T1000 (cell line): ENCODE data around the gene CNOT3.
"Not testable (repeated sequence)": the region's sequence is repeated elsewhere in the genome, so short reads cannot be mapped to it uniquely, and the experiment has no call there.

Source experiments
- DNase-seq: peaks from one replicate; lab custom pipeline; 2025; ENCODE audit warnings: mixed read lengths; lab: John Stamatoyannopoulos, UW

CNOT3 gene

DNA sequence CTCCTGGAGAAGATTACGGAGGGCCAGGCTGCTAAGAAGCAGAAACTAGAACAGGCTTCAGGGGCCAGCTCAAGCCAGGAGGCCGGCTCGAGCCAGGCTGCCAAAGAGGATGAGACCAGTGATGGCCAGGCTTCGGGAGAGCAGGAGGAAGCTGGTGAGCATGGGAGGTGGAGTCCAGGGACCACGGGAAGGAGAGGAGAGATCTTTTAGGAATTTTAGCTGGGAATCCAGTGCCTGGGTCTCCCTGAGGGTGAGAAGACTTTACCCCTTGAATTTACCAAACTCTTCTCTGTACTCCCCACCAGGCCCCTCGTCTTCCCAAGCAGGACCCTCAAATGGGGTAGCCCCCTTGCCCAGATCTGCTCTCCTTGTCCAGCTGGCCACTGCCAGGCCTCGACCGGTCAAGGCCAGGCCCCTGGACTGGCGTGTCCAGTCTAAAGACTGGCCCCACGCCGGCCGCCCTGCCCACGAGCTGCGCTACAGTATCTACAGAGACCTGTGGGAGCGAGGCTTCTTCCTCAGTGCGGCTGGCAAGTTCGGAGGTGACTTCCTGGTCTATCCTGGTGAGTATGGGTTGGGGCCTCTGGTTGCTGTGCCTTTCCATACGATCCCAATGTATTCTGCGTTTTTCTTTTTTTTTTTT lies 54.4 kb downstream of the CNOT3 start:
- DNase-seq: no peak

DNA sequence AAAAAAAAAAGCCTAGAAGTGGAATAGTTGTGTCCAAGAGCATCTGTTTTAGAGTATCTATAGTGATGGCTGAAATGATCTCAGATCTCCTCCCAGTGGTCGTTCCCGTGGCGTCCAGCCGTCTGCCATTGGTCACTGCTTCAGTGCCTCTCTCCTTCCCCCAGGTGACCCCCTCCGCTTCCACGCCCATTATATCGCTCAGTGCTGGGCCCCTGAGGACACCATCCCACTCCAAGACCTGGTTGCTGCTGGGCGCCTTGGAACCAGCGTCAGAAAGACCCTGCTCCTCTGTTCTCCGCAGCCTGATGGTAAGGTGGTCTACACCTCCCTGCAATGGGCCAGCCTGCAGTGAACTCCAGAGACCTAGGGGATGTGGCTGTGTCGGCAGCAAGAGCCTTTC lies 55.4 kb downstream of the CNOT3 start:
- DNase-seq: no peak

DNA sequence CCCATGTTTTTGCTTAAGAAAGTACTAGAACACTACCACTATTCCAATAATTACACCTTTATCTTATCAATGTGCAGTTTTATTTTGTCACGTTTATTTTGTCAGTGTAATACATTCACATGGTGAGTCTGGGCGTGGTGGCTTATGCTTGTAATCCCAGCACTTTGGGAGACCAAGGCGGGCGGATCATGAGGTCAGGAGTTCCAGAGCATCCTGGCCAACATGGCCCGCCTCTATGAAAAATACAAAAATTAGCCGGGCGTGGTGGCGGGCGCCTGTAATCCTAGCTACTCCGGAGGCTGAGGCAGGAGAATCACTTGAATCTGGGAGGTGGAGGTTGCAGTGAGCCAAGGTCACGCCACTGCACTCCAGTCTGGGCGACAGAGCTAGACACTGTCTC lies 56.9 kb downstream of the CNOT3 start:
- DNase-seq: not testable (repeated sequence)

DNA sequence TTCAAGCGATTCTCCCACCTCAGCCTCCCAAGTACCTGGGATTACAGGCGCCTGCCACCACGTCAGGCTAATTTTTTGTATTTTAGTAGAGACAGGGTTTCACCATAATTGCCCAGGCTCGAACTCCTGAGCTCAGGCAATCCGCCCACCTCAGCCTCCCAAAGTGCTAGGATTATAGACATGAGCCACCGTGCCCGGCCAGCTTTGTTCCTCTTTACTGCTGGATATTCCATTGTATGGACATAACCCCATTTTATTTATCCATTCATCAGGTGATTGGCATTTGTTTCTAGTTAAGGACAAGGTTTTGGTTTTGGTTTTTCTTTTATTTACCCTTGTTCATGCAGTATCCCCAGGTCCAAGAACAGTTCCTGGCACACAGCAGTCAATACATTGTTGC lies 59.0 kb downstream of the CNOT3 start:
- DNase-seq: no peak

DNA sequence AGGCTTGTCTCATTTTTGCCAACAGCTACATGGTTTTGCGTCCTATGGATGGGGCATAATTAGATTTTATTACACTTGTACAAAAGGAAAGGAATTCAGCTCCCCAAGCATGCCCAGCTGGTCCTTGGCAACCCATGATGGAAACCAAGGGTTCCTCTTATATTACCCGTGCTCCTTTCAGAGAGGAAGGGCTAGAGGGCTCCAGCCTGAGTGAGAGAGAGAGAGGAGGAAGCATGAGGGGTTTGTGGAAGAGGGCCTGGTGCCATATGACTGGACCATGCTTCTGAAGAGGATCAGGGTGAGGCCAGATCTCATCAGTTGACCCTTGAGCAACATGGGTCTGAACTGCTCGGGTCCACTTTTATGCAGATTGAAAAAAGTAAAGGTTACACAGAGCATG lies 59.6 kb downstream of the CNOT3 start:
- DNase-seq: no peak

DNA sequence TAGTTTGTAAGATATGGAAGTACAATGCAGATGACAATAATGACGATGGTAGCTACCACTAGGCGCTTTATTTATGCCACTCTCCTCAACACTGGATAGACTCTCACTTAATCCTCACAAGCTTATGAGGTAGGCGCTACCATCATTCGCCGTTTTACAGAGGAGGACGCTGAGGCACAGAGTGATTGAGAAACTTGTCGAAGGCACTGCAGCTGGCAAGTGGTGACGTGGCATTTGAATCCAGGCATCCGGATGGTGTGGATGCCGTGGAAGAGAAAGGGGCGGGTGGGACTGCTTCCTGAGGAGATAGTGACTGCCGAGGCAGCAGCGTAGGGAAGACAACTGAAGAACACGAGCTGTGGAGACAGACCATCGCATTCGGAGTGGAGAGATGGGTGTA lies 61.8 kb downstream of the CNOT3 start:
- no peak for DNase-seq

DNA sequence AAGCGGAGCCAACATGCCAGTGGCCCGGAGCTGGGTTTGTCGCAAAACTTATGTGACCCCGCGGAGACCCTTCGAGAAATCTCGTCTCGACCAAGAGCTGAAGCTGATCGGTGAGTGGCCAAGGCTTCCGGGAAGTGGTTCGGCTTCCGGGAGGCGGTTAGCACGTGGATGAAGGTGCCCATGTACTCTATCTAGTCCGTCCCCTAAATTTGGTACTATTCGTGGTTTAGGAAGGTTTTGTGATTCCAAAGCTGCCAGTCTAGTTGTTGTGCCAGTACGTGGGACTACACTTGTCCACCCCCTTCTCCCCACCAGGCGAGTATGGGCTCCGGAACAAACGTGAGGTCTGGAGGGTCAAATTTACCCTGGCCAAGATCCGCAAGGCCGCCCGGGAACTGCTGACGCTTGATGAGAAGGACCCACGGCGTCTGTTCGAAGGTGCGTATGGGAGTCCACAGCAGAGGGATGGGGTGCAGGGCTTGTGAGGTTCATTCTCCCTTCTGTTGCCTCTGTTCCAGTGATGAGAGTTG lies 63.7 kb downstream of the CNOT3 start:
- no peak for DNase-seq

DNA sequence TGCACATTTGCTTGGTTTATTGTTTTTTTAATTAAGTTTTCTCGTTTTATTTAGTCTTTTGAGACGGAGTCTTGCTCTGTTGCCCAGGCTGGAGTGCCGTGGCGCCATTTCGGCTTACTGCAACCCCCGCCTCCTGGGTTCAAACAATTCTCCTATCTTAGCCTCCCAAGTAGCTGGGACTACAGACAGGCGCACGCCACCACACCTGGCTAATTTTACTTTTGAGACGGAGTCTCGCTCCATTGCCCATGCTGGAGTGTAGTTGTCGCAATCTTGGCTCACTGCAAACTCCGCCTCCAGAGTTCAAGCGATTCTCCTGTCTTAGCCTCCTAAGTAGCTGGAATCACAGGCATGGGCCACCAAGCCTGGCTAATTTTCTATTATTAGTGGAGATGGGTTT lies 64.4 kb downstream of the CNOT3 start:
- no peak for DNase-seq

DNA sequence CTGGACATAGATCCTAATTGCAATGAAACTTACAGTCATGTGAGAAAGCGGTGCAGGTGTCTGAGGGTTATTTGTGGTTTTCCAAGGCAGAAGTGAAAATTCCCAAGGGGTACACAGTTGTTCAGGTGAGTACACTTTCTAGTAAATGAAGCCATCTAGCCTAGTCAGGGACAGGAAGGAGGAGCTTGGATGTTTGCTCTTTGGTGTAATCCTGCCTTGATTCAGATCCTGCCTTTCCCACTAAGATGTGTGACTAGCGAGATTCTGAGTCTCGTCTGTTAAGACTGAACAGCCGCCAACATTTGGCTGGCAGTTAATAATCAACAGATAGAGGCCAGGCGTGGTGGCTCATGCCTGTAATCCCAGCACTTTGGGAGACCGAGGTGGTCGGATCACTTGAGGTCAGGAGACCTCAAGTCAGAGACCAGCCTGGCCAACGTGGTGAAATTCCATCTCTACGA lies 65.6 kb downstream of the CNOT3 start:
- DNase-seq: no peak

DNA sequence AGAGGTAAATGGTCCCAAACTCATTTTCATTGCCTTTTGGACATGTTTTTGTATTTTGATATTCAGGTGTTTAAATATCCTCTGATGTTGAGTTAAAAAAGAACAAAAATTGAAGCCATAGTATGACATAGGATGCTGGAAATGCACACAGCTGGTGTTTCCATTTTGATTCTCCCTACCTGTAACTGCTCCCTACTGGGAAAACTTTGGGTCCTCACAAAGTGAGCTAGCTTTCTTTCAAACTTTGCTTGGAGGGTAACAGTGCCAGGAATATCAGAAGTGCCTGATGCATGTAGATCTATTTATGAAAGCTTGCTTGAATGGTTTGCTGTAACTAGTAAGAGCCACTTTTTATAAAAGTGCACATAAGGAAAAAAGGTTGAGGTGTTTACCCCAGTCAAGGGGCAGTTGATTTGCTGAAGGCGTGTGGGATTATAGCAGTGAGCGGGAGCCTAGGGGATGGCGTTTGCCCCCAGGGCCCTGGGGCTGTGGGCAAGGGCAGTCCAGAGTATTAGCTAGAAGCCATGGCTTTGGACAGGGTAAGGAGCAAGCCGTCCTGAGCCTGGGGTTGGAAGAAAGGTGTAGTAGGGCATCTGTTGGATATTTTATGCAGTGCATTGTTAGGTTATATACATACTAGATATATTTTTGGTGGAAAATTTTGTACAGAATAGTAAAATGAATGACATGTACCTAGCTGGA lies 67.4 kb downstream of the CNOT3 start:
- DNase-seq: no peak
